B cell (primary cell): Measurements from ENCODE around the gene SHROOM2.

Experiments used
- CTCF ChIP-seq: fragments of 200-600 bp; IDR thresholded peaks from one replicate; pipeline ENCODE4 v1.8.0; 2022; ENCODE audit warnings: antibody characterized with exemption, mild to moderate bottlenecking
- EZH2 ChIP-seq: IDR thresholded peaks from 2 replicates; pipeline ENCODE4 v1.6.1; 2012; ENCODE audit warnings: borderline replicate concordance, low read depth, mild to moderate bottlenecking, moderate library complexity, low read length; ENCODE audit not compliant: insufficient read depth, poor library complexity, severe bottlenecking

GRCh38 chrX:9927698-9928482 is 141.7 kb downstream of the SHROOM2 start:
- TF ChIP-seq EZH2 (no peak), CTCF (no peak)
